Measurements from ENCODE around the gene GMDS. TPM values are rescaled to one million over a fixed set of nuclear protein-coding genes. Genes with fewer than 3 reads are reported as not detected.

The GMDS gene
- total and polyA plus RNA-seq, 4 donors: 7.3 to 28.3 (median 16.1) TPM

DNA sequence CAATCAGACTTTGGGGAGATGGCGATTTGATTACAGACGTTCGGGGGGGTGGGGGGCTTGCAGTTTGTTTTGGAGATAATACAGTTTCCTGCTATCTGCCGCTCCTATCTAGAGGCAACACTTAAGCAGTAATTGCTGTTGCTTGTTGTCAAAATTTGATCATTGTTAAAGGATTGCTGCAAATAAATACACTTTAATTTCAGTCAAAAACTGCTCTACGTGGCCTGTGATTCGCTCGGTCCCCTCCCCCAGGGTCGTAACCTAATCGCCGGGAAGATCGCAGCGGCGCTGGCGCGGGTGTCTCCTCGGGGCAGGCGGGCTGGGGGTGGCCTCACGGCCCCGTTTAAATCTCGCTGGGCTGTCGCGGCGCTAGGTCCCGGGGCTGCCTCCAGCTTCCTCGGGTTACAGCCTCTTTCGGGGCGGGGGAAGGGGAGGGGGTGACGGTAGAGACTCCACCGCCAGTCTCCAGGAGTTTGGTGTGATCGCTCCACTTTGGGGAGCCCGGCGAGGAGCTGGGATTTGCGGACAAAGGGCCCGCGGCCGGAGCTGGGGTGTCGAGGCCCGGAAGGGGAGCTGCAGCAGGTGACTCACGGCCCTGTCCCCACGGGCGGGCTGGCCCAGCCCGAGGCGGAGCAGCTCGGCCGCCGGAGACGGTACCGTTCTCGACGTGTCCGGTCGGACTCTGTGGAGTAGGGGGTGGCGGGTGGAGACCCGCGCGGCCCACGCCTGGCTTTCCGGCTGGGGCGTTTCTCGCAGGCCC, 631.5 kb downstream of the GMDS start:
- H3K4me3 ChIP-seq: peak overlapping the region; percentile 30
- peak overlapping the region in 1 of 2 donors; percentile 11 for H3K27ac ChIP-seq (ENCODE audit: low read depth in 1 of 2, low read length in 1 of 2)
- WGBS, 2 donors: 7 to 13% methylated on average over 51 to 60 of the region's 60 CpGs
- H3K9me3 ChIP-seq (ENCODE audit: control insufficient read depth in 4 of 4, insufficient read depth in 3 of 4, low read length in 3 of 4): peaks cover 0 to 10% (median 0%) of the 10 kb centered on the region in 4 donors
- no peaks in the 10 kb centered on the region for H3K36me3 ChIP-seq (ENCODE audit: control insufficient read depth in 4 of 4, insufficient read depth in 4 of 4, low read length in 4 of 4)
- no peak for DNase-seq
- no peak overlapping the region for H3K9ac ChIP-seq (ENCODE audit: insufficient read depth in 1 of 2, low read length in 2 of 2)
- H3K4me1 ChIP-seq (ENCODE audit: control insufficient read depth in 5 of 5, insufficient read depth in 5 of 5, low read length in 5 of 5): peaks cover 0 to 27% (median 5%) of the 10 kb centered on the region in 5 donors
- ATAC-seq (ENCODE audit: insufficient read depth, low FRiP score): no peak
- H3K27me3 ChIP-seq (ENCODE audit: control insufficient read depth in 3 of 3, insufficient read depth in 3 of 3, low read length in 2 of 3): peaks cover 4 to 71% (median 60%) of the 10 kb centered on the region in 3 donors
- TF ChIP-seq, protein P1, sequence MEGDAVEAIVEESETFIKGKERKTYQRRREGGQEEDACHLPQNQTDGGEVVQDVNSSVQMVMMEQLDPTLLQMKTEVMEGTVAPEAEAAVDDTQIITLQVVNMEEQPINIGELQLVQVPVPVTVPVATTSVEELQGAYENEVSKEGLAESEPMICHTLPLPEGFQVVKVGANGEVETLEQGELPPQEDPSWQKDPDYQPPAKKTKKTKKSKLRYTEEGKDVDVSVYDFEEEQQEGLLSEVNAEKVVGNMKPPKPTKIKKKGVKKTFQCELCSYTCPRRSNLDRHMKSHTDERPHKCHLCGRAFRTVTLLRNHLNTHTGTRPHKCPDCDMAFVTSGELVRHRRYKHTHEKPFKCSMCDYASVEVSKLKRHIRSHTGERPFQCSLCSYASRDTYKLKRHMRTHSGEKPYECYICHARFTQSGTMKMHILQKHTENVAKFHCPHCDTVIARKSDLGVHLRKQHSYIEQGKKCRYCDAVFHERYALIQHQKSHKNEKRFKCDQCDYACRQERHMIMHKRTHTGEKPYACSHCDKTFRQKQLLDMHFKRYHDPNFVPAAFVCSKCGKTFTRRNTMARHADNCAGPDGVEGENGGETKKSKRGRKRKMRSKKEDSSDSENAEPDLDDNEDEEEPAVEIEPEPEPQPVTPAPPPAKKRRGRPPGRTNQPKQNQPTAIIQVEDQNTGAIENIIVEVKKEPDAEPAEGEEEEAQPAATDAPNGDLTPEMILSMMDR (IDR thresholded peaks at IDR 0.05; ENCODE audit: control extremely low read depth, extremely low read depth): no peak

DNA sequence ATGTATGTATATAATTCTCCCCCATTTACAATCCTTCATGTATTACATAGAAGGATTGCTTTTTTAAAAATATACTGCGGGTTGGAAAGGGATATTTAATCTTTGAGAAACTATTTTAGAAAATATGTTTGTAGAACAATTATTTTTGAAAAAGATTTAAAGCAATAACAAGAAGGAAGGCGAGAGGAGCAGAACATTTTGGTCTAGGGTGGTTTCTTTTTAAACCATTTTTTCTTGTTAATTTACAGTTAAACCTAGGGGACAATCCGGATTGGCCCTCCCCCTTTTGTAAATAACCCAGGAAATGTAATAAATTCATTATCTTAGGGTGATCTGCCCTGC, 632.1 kb downstream of the GMDS start:
- Histone ChIP-seq H3K4me1 (ENCODE audit: control insufficient read depth in 5 of 5, insufficient read depth in 5 of 5, low read length in 5 of 5) (peaks cover 0 to 28% (median 5%) of the 10 kb centered on the region in 5 donors), H3K9me3 (ENCODE audit: control insufficient read depth in 4 of 4, insufficient read depth in 3 of 4, low read length in 3 of 4) (peaks cover 0 to 10% (median 0%) of the 10 kb centered on the region in 4 donors), H3K4me3 (no peak overlapping the region), H3K9ac (ENCODE audit: insufficient read depth in 1 of 2, low read length in 2 of 2) (no peak overlapping the region), H3K27me3 (ENCODE audit: control insufficient read depth in 3 of 3, insufficient read depth in 3 of 3, low read length in 2 of 3) (peaks cover 3 to 70% (median 60%) of the 10 kb centered on the region in 3 donors), H3K27ac (ENCODE audit: low read depth in 1 of 2, low read length in 1 of 2) (peak overlapping the region in 1 of 2 donors; percentile 11), H3K36me3 (ENCODE audit: control insufficient read depth in 4 of 4, insufficient read depth in 4 of 4, low read length in 4 of 4) (no peaks in the 10 kb centered on the region)
- no peak for ATAC-seq (ENCODE audit: insufficient read depth, low FRiP score)
- DNase-seq: no peak
- TF ChIP-seq, protein P1 (IDR thresholded peaks at IDR 0.05; ENCODE audit: control extremely low read depth, extremely low read depth): no peak
- WGBS, 2 donors: 24 to 31% methylated on average over 3 of the region's 3 CpGs

DNA sequence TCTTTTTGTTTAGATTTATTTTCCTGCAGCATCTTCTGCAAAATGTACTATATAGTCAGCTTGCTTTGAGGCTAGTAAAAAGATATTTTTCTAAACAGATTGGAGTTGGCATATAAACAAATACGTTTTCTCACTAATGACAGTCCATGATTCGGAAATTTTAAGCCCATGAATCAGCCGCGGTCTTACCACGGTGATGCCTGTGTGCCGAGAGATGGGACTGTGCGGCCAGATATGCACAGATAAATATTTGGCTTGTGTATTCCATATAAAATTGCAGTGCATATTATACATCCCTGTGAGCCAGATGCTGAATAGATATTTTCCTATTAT, 632.5 kb downstream of the GMDS start:
- H3K4me1 ChIP-seq (ENCODE audit: control insufficient read depth in 5 of 5, insufficient read depth in 5 of 5, low read length in 5 of 5): peaks cover 0 to 28% (median 6%) of the 10 kb centered on the region in 5 donors
- 25 to 36% methylated on average over 7 of the region's 7 CpGs for WGBS, 2 donors
- H3K27me3 ChIP-seq (ENCODE audit: control insufficient read depth in 3 of 3, insufficient read depth in 3 of 3, low read length in 2 of 3): peaks cover 3 to 70% (median 63%) of the 10 kb centered on the region in 3 donors
- H3K4me3 ChIP-seq: no peak overlapping the region
- TF ChIP-seq, protein P1 (IDR thresholded peaks at IDR 0.05; ENCODE audit: control extremely low read depth, extremely low read depth): no peak
- DNase-seq: peak in 1 of 3 donors; percentile 68
- H3K36me3 ChIP-seq (ENCODE audit: control insufficient read depth in 4 of 4, insufficient read depth in 4 of 4, low read length in 4 of 4): no peaks in the 10 kb centered on the region
- no peak overlapping the region for H3K27ac ChIP-seq (ENCODE audit: low read depth in 1 of 2, low read length in 1 of 2)
- no peak for ATAC-seq (ENCODE audit: insufficient read depth, low FRiP score)
- H3K9me3 ChIP-seq (ENCODE audit: control insufficient read depth in 4 of 4, insufficient read depth in 3 of 4, low read length in 3 of 4): peaks cover 0 to 10% (median 0%) of the 10 kb centered on the region in 4 donors
- no peak overlapping the region for H3K9ac ChIP-seq (ENCODE audit: insufficient read depth in 1 of 2, low read length in 2 of 2)

Data from lung (tissue), 12 donors.